Esophagus squamous epithelium (tissue), 5 donors: ENCODE measurements around the gene KIZ. TPM values are rescaled to one million over a fixed set of nuclear protein-coding genes. Genes with fewer than 3 reads are reported as not detected.

ENCODE experiments used
- DNase-seq: peaks from one replicate; lab custom pipeline; 2025; lab: John Stamatoyannopoulos, UW
- H3K27ac ChIP-seq, 4 donors: fragments of 200-600 bp; sonication (generic); one replicate each; pipeline ENCODE4 v1.5.1; 2016 to 2019; ENCODE audit warnings: mild to moderate bottlenecking in 1 of 4
- H3K27me3 ChIP-seq, 4 donors: fragments of 200-600 bp; sonication (generic); 1 replicate in 3 of 4; 2 replicates in 1 of 4; pipeline versions ENCODE4 v1.5.1 to v1.6.0; 2017 to 2021; ENCODE audit warnings: antibody characterized with exemption in 1 of 4
- H3K36me3 ChIP-seq, 3 donors: fragments of 200-600 bp; sonication (generic); one replicate each; pipeline ENCODE4 v1.5.1; 2016 to 2019
- H3K4me1 ChIP-seq, 3 donors: fragments of 200-600 bp; sonication (generic); one replicate each; pipeline ENCODE4 v1.5.1; 2017 to 2019
- H3K4me3 ChIP-seq, 4 donors: fragments of 200-600 bp; sonication (generic); 1 replicate in 3 of 4; 2 replicates in 1 of 4; pipeline ENCODE4 v1.5.1; 2016 to 2019; ENCODE audit warnings: mild to moderate bottlenecking in 2 of 4, moderate library complexity in 1 of 4
- H3K9me3 ChIP-seq, 3 donors: fragments of 200-600 bp; sonication (generic); one replicate each; pipeline ENCODE4 v1.5.1; 2016 to 2019
- CTCF ChIP-seq, 6 experiments: fragments of 450-650 bp in 4 of 6; fragments of 200-600 bp in 2 of 6; sonication (generic) in 2 of 6; IDR thresholded peaks; one replicate each; pipeline ENCODE4 v1.5.1; 2016 to 2019; ENCODE audit warnings: antibody characterized with exemption in 6 of 6, mild to moderate bottlenecking in 4 of 6, moderate library complexity in 4 of 6
- POLR2A ChIP-seq, 4 donors: fragments of 450-650 bp; IDR thresholded peaks; one replicate each; pipeline ENCODE4 v1.6.1; 2017; ENCODE audit warnings: antibody characterized with exemption in 4 of 4, mild to moderate bottlenecking in 4 of 4, moderate library complexity in 3 of 4
- WGBS, 2 donors: methylation state at CpG; one replicate each; pipeline ENCODE4 v1.1.5; 2018; 5-methylcytosine and 5-hydroxymethylcytosine counted together
- intact Hi-C: fragments of 100-400 bp; cut with DNase I; formaldehyde crosslinking; loops from one replicate; pipeline ENCODE4 v1.15.0; 2022
- total RNA-seq, 4 donors: library from RNA; depleted of rRNA; stranded (reverse); fragments of >200 nt; gene quantifications; one replicate each; pipeline ENCODE4 v1.1.0, GENCODE V29; 2016
- donor health status: DM: yes; HTN: yes; CAD: no.

Gene KIZ
- total RNA-seq, 4 donors from 2014 or later = 2.2 to 15.3 (median 9.1) TPM

DNA sequence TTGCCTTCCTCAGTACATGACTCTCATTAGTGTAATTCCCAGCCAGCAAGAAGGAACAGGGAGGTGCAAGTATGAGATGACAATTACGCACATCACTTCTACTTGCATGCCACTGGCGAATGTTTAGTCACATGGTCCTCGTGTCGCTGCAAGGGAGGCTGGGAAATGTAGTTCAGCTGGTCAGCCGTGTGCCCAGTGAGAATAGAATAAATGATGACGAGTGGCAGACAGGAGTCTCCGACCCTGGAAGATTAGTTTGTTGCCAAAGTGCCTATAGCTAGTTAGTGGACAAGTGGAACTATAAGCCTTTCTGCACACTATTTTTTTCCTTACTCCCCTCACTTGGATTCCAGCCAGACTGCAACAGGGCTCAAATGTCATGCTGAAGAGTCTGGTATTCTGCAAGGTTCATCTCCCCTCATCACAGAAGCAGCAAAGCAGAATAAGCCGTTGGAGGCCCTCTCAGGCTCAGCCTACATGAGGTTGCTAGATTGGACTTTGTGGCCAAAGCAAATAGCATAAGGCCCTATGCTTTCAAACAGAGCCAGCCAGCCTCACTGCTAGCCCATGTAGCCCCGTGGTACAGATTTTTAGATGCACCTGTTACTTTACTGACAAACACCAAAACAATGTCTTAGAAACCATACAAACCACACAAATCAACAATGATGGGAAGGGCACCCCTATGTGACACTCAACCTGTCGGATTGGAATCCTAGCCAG, 29.4 kb upstream of the KIZ start:
- H3K27me3 ChIP-seq = peaks cover 15 to 100% (median 19%) of the 10 kb centered on the region in 4 donors
- TF ChIP-seq CTCF (IDR thresholded peaks at IDR 0.05) (no peak), POLR2A (IDR thresholded peaks at IDR 0.05) (no peak)
- intact Hi-C loops = no loop called here

GRCh38 chr20:21099751-21100577, 25.9 kb upstream of the KIZ start:
- intact Hi-C loops = no loop called here
- no peak for DNase-seq
- Histone ChIP-seq H3K27ac (peak overlapping the region in 1 of 4 donors; percentile 2), H3K4me1 (peaks cover 34 to 45% (median 36%) of the 10 kb centered on the region in 3 donors), H3K36me3 (no peaks in the 10 kb centered on the region), H3K9me3 (no peaks in the 10 kb centered on the region), H3K4me3 (peak overlapping the region; percentile 28 to 64 (median 46)), H3K27me3 (peaks cover 27 to 100% (median 40%) of the 10 kb centered on the region in 4 donors)
- TF ChIP-seq CTCF (IDR thresholded peaks at IDR 0.05) = no peak
- WGBS, 2 donors = 4 to 6% methylated on average over 42 to 43 of the region's 46 CpGs

More for the DNA sequence above, 29.4 kb upstream of the KIZ start:
- 28 to 40% methylated on average over 9 to 10 of the region's 10 CpGs for WGBS, 2 donors
- Histone ChIP-seq H3K27ac (no peak overlapping the region), H3K9me3 (no peaks in the 10 kb centered on the region), H3K4me3 (no peak overlapping the region), H3K36me3 (no peaks in the 10 kb centered on the region), H3K4me1 (peaks cover 11 to 21% (median 18%) of the 10 kb centered on the region in 3 donors)
- no peak for DNase-seq

GRCh38 chr20:21100578-21101452, 25.1 kb upstream of the KIZ start:
- Histone ChIP-seq H3K4me3 (peak overlapping the region; percentile 28 to 64 (median 46)), H3K9me3 (no peaks in the 10 kb centered on the region), H3K36me3 (no peaks in the 10 kb centered on the region), H3K4me1 (peaks cover 40 to 53% (median 43%) of the 10 kb centered on the region in 3 donors), H3K27me3 (peaks cover 35 to 100% (median 48%) of the 10 kb centered on the region in 4 donors), H3K27ac (peak overlapping the region in 1 of 4 donors; percentile 2)
- 6 to 8% methylated on average over 46 to 48 of the region's 64 CpGs for WGBS, 2 donors
- DNase-seq = no peak
- TF ChIP-seq CTCF (IDR thresholded peaks at IDR 0.05) (no peak), POLR2A (IDR thresholded peaks at IDR 0.05) (no peak)
- intact Hi-C loops = no loop called here

DNA sequence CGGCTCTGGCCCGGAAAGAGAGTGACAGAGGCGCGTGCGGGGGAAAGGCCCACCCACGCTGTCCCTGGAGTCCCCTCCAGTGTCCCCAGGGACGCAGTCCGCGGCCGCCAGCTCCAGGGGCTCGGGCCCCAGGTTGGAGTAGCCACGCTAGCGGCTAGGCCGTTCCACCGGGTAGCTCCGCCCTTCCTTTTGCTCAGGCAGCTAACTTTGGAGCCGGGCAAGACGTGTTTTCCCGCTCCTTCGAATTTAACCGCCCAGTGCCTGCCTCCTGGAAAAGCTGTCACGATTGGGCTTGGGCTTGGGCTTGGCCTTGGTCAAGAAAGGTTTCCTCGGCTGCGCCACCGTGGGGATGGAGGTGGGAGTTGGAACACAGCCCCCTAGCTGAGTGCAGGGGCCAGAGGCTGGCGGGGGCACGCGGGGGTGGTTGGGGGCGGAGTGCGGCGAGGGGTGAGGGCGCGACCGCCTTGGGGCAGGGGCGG, 24.4 kb upstream of the KIZ start:
- H3K27me3 ChIP-seq = peaks cover 38 to 100% (median 55%) of the 10 kb centered on the region in 4 donors
- no peaks in the 10 kb centered on the region for H3K9me3 ChIP-seq
- 0% methylated on average over 2 to 7 of the region's 35 CpGs for WGBS, 2 donors
- DNase-seq = no peak
- TF ChIP-seq POLR2A (IDR thresholded peaks at IDR 0.05) (no peak), CTCF (IDR thresholded peaks at IDR 0.05) (no peak)
- H3K36me3 ChIP-seq = no peaks in the 10 kb centered on the region
- peak overlapping the region; percentile 28 to 64 (median 46) for H3K4me3 ChIP-seq
- peaks cover 44 to 60% (median 44%) of the 10 kb centered on the region in 3 donors for H3K4me1 ChIP-seq
- no peak overlapping the region for H3K27ac ChIP-seq
- intact Hi-C loops = no loop called here
